Measurements from ENCODE around the gene NAPG.
"Not testable (repeated sequence)": the region's sequence is repeated elsewhere in the genome, so short reads cannot be mapped to it uniquely, and the experiment has no call there.

The NAPG gene

DNA sequence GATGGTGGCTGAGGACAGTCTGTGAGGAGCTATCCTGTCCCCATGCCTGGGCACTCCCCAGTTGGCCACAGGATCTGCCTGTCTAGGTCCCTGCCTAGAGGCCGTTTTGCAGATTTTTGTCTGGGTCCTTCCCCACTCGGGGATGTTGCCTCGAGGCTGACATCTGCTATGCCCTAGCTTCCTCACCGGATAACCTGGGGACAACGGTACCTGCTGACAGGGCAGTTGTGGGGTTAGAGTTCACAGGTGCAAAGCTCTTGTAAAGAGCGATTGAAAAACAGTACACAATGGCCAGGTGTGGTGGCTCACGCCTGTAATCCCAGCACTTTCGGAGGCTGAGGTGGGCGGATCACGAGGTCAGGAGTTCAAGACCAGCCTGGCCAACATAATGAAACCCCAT is 30.4 kb downstream of the NAPG start:
- not testable (repeated sequence) for DNase-seq

DNA sequence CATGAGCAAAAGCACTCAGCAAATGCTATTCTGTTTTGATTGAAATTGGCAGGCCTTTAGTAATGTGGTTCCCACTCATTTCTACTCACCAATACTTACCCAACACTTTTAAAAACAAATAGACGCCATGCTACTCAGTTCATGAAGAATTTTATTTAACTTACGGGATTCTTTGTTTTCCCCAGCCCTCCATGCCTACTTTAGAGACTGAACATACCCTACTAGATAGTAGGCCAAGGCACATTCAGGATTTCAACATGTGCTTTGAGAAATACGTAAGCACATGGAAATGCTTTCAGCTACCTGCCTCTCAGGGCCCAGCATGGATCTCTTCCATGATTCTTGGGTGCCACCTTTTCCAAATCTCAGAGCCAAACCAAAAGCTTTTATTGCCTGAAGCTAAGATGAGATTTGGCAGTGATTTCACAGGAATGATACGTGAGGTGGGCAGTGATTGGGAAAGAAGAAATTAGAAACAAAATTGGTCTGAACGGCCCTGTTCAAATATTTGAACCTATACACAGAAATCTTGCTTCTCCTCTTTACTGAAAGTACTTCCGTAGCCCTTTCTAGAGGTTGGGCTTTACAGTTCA is 31.4 kb downstream of the NAPG start:
- DNase-seq: no peak

DNA sequence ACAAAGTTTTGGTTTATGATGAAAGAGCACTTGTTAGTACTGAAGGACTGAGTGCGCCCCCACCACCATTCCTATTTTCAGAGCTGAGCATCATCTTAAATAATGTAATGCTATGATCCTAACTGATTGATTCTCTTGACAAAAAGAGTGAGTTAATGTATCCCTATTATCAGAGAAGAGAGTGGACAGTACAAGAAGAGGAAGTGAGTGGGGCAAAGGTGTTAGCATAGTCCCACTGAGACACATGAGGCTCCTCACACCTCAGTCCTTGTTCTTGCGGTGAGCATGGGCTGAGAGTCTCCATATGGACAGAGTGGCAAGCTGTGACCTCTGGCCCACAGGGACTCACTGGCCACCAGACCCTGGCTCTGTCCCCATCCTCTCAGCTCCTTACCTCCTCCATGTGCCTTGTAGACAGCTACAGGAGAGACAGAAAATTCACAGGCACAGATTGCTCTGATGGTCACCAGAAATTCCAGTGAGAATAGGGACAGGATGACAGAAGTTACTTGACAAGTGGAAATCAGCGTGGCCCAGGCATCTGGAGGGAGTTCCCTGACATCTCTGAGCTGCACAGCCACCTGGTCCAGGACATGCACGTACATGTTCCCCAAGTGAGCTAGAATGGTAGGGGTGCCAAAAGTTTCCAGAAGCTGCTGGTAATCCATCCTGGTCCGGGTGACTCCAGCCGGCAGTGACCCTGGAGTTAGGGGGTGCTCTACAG is 32.6 kb downstream of the NAPG start:
- DNase-seq: no peak

DNA sequence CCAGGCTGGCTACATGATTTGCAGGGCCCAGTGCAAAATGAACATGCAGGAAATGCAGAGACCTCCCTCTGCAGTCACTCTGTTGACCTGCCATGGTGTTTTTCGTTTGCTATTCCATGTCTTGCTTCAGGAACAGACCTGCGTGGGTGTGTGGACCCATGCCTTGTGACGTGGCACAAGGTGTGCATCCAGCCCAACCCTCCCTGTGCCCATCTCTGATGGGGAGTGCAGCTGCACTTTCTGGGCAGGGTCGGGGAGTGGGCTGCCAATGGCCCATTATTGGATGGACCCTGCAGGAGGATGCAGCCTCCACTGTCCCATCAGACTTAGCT is 33.1 kb downstream of the NAPG start:
- DNase-seq: no peak

DNA sequence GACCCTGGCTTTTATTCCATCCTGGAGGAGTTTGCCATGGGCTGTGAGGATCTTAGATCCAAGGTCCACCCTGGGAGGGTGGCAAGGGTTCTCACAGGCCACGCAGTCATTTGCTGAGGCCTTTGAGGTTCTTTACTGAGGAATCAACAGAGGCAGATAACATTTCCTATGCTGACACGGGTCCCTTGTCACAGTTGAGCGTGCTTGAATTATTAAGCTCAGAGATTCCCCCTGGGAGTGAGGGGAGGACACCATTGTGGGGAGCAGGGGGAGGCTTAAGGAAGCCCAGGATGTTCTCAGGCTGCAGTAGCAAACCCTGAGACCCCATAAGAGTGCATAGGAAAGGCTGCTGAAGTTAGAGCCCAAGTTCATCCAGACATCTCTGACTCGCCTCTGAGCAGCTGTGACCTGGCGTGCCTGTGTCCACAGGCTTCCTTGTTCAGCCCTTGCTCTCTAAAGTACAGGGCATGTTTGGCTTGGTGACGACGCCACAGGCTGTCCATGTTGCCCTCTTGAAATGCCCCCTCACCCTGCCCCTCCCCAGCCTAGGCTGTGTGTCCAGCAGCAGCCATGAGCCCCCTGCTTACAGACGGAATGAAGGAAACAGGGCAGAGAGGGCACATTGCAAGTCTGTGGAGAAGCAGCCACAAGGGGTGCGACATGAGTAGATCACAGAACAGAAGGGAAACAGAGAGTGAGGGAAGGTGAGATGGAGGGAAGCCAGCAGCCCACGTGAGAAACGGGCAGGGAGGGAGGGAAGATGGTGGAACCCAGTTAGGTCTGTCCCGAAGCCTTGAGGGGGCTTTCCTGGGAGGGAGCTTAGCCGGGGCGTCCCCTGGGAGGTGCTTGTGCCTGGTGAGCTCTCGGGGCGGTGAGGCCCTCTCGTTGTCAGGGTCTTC is 34.0 kb downstream of the NAPG start:
- no peak for DNase-seq

DNA sequence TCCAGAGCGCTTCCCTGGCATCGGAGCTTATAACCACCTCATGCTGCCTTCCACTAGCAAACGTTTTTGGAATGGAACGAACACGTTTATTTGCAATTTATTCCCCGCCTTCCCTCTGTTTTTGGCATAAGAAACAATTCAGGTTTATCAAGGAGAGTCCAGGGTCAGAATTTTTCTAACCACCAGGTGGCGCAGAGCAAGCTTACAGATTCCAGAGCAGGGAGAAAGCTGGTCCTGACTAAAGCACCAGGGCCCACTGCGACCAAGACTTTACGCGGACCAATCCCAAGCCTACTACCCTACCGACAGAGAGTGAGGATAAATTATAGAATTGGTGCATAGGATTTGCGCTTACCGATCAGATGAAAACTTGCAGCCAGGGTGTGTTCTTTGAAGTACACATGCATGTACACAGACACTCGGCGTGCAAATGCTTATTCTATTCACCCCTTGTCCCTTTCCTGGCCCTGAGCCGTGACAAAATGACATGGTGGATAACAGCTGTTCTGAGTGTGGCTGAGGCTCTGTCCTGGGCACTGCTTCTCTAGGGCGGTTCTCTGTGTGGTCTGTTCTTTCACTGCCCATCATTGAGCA is 34.7 kb downstream of the NAPG start:
- DNase-seq: no peak

DNA sequence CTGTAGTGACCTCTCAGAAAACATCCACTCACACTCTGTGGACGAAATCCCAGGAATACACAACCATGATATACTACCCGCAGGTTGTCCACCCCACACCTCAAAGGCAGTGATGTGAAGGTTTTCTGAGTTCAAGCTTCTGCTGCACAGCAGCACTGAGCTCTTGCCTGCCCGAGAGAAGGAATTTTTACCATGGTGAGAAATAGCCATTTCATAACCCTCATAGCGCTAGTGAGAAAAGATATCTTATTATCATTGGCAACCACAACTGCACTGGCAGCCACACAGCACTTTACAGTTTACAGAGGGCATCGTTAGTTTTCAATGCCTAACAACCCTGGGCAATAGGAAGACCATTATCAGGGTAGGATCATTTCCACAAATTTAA is 36.9 kb downstream of the NAPG start:
- no peak for DNase-seq

DNA sequence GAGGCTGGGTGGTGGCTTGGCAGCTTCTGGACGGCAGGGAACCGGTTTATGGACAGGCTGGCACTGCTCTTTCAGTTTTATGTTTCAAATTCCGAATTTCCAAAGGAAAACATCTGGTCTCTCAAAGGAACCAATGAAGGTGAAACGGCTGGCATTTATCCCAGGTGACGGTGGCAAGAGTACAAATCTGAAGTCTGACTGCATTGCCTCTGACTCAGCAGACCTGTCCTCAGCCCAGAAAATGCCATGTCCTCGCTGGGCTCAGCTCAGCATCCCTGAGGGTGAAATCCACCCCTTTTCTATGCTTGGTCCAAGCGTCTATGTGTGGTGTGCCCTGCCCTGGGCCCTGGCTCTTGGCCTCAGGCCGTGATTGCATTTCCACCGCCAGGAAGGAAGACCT is 38.1 kb downstream of the NAPG start:
- no peak for DNase-seq

DNA sequence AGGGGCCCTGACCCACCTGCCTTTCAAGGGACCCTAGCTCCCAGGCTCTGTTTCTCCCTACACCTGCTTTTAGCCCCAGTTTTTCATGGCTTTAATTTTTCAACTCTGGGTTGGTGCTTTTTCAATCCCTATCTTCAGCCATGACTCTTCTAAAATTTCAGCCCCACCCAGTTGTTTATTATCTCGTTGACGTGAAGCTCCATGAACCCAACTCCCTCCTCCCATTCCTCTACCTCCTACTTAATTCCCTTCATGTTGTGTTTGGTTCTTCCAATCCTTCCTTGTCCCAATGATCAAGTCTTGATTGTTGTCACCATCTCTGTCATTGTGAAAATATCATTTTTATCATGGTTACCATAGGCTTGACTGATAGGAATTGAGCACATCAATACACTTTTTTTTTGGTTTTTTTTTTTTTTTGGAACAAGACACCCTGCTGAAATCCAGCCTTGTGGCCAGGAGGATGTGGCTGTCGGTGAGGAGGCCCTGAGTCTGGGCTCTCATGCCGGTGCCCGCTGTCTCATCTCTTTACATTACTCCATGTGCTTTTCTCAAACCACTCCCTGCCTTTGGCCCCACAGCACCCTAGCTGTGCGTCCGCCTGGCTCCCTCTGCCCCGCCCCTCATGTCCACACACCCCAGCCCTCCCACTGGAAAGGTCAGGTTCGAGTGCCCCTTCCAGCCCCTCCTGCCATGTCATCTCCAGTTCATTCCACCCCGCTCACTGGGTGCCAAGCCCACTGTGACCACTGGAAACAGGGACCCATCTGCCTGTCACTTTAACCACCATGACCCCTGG is 39.3 kb downstream of the NAPG start:
- DNase-seq: no peak

DNA sequence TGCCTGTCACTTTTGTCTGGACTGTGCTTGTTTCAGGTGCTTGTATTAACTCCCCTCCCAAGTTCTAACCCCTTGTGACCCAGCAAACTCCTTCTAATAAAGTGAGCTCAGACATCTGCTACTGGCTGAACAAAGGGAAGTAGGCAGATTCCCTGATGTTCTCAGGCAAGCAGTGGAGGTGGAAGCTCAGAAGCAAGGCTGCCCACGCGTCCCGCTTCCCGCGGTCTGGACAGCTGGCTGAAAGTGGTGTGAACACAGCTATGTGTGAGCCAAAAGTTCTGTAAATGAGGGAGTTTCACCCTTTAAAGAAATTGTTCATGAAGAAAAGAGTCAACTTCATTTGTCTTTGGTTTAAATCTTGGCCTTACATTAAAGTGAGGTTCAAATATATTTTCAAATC is 40.0 kb downstream of the NAPG start:
- DNase-seq: no peak

DNA sequence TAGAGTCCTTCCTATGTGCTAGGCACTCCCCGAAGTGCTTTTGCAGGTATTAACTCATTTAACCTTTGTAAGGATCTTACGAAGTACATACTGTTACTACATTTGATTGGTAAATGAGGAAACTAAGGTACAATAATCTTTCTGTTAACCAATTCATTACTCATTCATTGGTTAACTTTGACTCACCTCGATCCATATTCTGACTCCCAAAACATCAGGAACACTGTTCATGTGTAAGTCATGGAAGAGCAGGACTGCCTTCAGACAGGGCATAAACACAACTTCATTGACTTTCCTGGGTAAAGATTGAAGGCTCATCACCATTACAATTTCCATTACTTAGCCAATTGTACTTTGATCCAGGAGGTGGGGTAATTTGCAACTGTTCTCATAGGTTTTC is 40.6 kb downstream of the NAPG start:
- no peak for DNase-seq

DNA sequence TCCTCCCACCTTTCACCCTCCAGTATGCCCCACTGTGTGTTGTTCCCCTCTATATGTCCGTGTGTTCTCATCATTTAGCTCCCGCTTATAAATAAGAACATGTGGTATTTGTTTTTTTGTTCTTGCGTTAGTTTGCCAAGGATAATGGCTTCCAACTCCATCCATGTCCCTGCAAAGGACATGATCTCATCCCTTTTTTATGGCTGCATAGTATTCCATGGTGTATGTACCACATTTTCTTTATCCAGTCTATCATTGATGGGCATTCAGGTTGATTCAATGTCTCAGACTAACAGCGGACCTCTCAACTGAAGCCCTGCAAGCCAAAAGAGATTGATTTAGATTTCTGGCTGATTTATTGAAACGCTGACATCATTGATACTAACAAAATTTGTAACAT is 44.1 kb downstream of the NAPG start:
- not testable (repeated sequence) for DNase-seq

DNA sequence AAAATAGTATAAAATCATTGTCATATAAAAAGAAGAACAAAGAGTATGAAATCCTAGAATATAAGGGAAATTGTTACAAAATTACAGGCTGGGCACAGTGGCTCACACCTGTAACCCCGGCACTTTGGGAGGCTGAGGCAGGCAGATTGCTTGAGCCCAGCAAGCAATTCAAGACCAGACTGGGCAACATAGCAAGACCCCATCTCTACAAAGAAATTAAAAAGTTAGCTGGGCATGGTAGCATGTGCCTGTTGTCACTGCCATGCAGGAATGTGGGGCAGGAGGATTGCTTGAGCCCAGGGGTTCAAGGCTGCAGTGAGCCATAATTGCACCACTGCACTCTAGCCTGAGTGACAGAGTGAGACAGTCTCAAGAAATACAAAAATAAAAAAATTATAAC is 44.8 kb downstream of the NAPG start:
- DNase-seq: no peak

DNA sequence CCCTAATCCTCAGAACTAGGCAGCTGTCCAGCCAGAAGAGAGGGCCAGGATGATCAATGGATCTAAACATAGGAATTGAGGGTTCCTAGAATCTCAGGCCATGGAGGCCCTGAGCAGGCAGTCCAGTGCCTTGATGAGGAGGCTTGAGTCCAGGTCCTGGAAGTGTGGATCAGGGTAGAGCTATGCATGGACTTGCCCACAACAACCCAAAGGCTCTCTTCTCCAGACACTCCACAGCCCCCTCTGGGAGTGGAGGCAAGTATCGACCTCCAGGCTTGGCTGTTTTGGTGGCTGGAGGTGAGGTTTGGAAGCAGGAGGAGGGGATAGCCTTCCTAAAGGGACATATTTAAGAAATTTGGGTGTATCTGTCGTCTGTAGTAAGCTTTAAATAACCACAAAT is 45.7 kb downstream of the NAPG start:
- no peak for DNase-seq

DNA sequence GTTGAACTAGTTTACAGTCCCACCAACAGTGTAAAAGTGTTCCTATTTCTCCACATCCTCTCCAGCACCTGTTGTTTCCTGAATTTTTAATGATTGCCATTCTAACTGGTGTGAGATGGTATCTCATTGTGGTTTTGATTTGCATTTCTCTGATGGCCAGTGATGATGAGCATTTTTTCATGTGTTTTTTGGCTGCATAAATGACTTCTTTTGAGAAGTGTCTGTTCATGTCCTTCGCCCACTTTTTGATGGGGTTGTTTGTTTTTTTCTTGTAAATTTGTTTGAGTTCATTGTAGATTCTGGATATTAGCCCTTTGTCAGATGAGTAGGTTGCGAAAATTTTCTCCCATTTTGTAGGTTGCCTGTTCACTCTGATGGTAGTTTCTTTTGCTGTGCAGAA is 47.4 kb downstream of the NAPG start:
- not testable (repeated sequence) for DNase-seq

DNA sequence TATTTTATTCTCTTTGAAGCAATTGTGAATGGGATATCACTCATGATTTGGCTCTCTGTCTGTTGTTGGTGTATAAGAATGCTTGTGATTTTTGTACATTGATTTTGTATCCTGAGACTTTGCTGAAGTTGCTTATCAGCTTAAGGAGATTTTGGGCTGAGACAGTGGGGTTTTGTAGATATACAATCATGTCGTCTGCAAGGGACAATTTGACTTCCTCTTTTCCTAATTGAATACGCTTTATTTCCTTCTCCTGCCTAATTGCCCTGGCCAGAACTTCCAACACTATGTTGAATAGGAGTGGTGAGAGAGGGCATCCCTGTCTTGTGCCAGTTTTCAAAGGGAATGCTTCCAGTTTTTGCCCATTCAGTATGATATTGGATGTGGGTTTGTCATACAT is 48.6 kb downstream of the NAPG start:
- not testable (repeated sequence) for DNase-seq

DNA sequence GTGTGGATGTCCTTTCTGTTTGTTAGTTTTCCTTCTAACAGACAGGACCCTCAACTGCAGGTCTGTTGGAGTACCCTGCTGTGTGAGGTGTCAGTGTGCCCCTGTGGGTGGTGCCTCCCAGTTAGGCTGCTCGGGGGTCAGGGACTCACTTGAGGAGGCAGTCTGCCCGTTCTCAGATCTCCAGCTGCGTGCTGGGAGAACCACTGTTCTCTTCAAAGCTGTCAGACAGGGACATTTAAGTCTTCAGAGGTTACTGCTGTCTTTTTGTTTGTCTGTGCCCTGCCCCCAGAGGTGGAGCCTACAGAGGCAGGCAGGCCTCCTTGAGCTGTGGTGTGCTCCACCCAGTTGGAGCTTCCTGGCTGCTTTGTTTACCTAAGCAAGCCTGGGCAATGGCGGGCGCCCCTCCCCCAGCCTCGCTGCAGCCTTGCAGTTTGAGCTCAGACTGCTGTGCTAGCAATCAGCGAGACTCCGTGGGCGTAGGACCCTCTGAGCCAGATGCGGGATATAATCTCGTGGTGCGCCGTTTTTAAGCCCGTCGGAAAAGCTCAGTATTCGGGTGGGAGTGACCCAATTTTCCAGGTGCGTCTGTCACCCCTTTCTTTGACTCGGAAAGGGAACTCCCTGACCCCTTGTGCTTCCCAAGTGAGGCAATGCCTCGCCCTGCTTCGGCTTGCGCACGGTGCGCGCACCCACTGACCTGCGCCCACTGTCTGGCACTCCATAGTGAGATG is 52.2 kb downstream of the NAPG start:
- not testable (repeated sequence) for DNase-seq

DNA sequence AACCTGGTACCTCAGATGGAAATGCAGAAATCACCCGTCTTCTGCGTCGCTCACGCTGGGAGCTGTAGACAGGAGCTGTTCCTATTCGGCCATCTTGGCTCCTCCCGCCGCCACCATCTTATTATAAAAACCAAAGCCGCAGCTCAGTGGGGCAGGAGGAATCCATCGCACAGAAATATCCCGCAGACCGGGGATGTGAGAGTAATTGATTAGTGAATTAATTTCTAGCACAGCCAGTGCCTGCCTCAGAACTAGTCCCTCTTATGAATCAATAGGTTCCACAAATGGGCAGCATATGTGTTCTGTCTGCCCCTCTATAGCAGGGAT is 52.7 kb downstream of the NAPG start:
- DNase-seq: not testable (repeated sequence)

DNA sequence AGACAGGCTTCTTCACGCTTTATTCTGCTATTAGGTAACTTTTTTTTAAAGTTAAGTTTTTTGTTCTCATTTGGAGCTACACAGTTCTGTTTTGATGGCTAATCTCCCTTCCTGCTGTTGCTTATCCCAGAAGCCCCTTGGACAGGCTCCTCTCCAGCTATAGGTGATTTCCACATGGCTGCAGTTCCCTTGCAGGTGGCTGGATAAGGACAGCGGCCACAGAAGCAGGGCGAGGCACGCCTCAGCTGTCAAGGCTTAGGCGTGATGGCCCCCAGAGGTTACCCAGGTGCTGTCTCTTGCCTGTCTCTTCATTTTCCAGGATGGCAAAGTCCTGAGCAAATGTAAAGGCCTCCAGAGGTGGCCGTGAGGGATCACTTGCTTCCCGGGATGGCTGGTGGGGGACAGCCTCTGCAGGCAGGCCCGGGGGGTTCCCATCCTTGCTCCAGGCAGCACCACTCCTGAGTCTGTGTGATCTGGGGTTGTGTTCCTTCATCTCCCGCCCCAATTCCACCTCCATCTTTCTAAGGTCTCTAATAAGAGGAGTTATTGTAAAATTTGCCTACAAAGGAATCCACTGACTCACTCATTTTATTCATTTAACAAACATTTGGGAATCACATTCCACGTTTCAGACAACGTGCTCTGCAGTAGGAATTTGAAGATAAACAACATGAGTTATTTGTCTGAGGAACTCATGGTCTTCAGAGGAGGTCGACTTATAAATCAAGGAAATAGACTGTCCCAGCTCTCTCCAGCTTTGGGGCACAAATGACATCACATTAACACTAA is 53.4 kb downstream of the NAPG start:
- DNase-seq: no peak

DNA sequence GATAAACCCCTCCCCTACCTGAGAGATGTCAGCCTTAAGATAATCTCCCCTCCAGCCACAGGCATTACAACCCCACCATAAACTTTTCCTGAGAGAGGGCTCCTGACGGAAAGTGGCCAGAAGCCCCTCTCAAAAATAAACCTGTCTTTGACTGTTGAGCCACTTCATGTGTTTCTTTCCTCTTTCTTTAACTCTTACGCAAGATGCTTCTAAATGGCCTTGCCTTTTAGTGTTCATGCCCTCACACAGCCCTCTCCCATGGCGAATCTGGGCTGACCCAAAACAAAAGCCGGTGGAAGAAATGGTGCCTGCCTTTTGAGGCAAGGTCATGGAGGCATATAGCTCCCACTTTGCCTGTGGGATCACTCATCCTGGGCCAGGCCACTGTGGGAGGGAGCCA is 54.4 kb downstream of the NAPG start:
- no peak for DNase-seq

DNA sequence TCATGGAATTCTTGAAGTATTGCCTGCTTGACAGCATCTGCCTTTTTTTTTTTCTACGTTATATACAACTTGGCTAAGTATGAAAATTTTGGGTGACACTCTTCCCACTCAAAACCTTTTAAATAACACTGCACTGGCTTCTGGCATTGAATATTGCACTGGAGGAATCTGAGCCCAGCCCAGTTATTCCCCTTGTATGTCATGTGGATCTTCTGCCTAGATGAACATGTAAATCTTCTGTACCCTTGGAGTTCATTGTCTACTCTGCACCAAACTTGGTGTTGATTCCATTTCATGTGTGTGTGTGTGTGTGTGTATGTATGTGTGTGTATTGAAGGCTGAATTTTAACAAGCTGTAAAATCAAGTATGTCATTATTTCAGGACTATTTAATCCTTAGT is 59.4 kb downstream of the NAPG start:
- DNase-seq: no peak

DNA sequence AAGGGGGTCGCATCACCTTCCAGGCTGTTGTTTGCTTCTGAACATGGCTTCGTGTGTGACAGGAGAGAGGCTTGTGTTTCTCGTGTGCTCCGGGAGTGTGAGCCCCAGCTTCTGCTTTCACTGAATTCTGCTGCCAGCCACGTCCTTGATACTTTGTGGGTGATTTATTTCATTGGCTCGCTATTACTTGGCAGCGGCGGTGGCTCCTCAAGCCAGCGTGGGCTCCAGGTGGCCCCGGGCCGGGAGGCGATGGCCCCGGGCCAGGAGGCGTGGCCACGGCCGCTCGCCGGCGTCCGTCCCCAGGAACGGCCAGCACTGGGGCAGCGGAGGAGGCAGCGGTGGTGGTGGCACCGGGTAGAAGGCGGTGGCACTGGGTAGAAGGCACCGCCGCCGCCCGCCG is 63.1 kb downstream of the NAPG start:
- DNase-seq: no peak
